Stimulated activated CD8-positive, alpha-beta memory T cell treated with anti-CD3 and anti-CD28 coated beads, Interleukin-2, amount 100 ng/mL, for 1 hour (primary cell): ENCODE results near the gene CITED1.

Experiments used
- DNase-seq, 2 donors: peaks; one replicate each; pipeline ENCODE4 v3.0.0-alpha.2; 2020; ENCODE audit warnings: low read depth in 2 of 2

CITED1 gene

GRCh38 chrX:72308566-72309296 is 3.0 kb upstream of the CITED1 start:
- DNase-seq: no peak

- DNase-seq: no peak
Measured at GRCh38 chrX:72308209-72308565, 2.5 kb upstream of the CITED1 start.

- no peak for DNase-seq
Measured at GRCh38 chrX:72307646-72308051, 1.9 kb upstream of the CITED1 start.

GRCh38 chrX:72306851-72307645 is 1.3 kb upstream of the CITED1 start:
- no peak for DNase-seq

- DNase-seq: no peak
Measured at GRCh38 chrX:72306085-72306801, 529 bp upstream of the CITED1 start.

GRCh38 chrX:72304877-72305276 is 837 bp downstream of the CITED1 start:
- DNase-seq: no peak

- no peak for DNase-seq
Measured at GRCh38 chrX:72301781-72302180, 3.9 kb downstream of the CITED1 start.

GRCh38 chrX:72299891-72300630 is 5.7 kb downstream of the CITED1 start:
- DNase-seq: no peak

- no peak for DNase-seq
Measured at GRCh38 chrX:72297953-72298730, 7.6 kb downstream of the CITED1 start.

GRCh38 chrX:72296991-72297390 is 8.7 kb downstream of the CITED1 start:
- DNase-seq: no peak

GRCh38 chrX:72295745-72296144 is 10.0 kb downstream of the CITED1 start:
- no peak for DNase-seq

GRCh38 chrX:72294497-72294896 is 11.2 kb downstream of the CITED1 start:
- no peak for DNase-seq

- DNase-seq: no peak
Measured at GRCh38 chrX:72282302-72282701, 23.4 kb downstream of the CITED1 start.

- no peak for DNase-seq
Measured at GRCh38 chrX:72280321-72280845, 25.3 kb downstream of the CITED1 start.

GRCh38 chrX:72276478-72276953 is 29.2 kb downstream of the CITED1 start:
- DNase-seq: no peak

- no peak for DNase-seq
Measured at GRCh38 chrX:72274526-72274925, 31.2 kb downstream of the CITED1 start.

- no peak for DNase-seq
Measured at GRCh38 chrX:72273718-72274117, 32.0 kb downstream of the CITED1 start.

GRCh38 chrX:72272868-72273267 is 32.8 kb downstream of the CITED1 start:
- DNase-seq: no peak

GRCh38 chrX:72271812-72272211 is 33.9 kb downstream of the CITED1 start:
- DNase-seq: no peak

GRCh38 chrX:72271091-72271788 is 34.5 kb downstream of the CITED1 start:
- DNase-seq: no peak
